ENCODE results near the gene CNTNAP2. TPM values are rescaled to one million over a fixed set of nuclear protein-coding genes. Genes with fewer than 3 reads are reported as not detected.

The CNTNAP2 gene
- total RNA-seq, 1 donor from 2014 or later = 4.2 TPM

- DNase-seq (ENCODE audit: low spot score in 2 of 2, unreplicated experiment in 2 of 2) = no peak
These were observed 715.3 kb downstream of the CNTNAP2 start for GRCh38 chr7:146831875-146832274.

GRCh38 chr7:146844405-146844804, 727.8 kb downstream of the CNTNAP2 start:
- no peak overlapping the region for H3K27ac Mint-ChIP-seq
- peaks cover 5% of the 10 kb centered on the region for H3K9me3 Mint-ChIP-seq
- H3K36me3 Mint-ChIP-seq = no peaks in the 10 kb centered on the region
- H3K27me3 Mint-ChIP-seq (ENCODE audit: low read depth) = no peaks in the 10 kb centered on the region
- no peaks in the 10 kb centered on the region for H3K4me1 Mint-ChIP-seq
- no peak for DNase-seq (ENCODE audit: low spot score in 2 of 2, unreplicated experiment in 2 of 2)
- TF ChIP-seq CTCF (IDR thresholded peaks at IDR 0.05; ENCODE audit: unreplicated experiment) = no peak
- no peak overlapping the region for H3K4me3 Mint-ChIP-seq

More at GRCh38 chr7:146831875-146832274, 715.3 kb downstream of the CNTNAP2 start:
- Mint-ChIP-seq H3K4me1 (no peaks in the 10 kb centered on the region), H3K36me3 (no peaks in the 10 kb centered on the region), H3K9me3 (peaks cover 2% of the 10 kb centered on the region), H3K27ac (no peak overlapping the region), H3K27me3 (ENCODE audit: low read depth) (no peaks in the 10 kb centered on the region), H3K4me3 (no peak overlapping the region)
- no peak for TF ChIP-seq CTCF (IDR thresholded peaks at IDR 0.05; ENCODE audit: unreplicated experiment)

- Mint-ChIP-seq H3K4me1 (peaks cover 7% of the 10 kb centered on the region), H3K27ac (no peak overlapping the region), H3K27me3 (ENCODE audit: low read depth) (peaks cover 6% of the 10 kb centered on the region)
These were observed 742.1 kb downstream of the CNTNAP2 start for GRCh38 chr7:146858690-146859089.

GRCh38 chr7:146861701-146862100, 745.1 kb downstream of the CNTNAP2 start:
- TF ChIP-seq CTCF (IDR thresholded peaks at IDR 0.05; ENCODE audit: unreplicated experiment) = no peak
- no peak for DNase-seq (ENCODE audit: low spot score in 2 of 2, unreplicated experiment in 2 of 2)
- no peaks in the 10 kb centered on the region for H3K27me3 Mint-ChIP-seq (ENCODE audit: low read depth)
- H3K4me1 Mint-ChIP-seq = peaks cover 7% of the 10 kb centered on the region
- H3K9me3 Mint-ChIP-seq = no peaks in the 10 kb centered on the region
- no peak overlapping the region for H3K27ac Mint-ChIP-seq
- no peak overlapping the region for H3K4me3 Mint-ChIP-seq
- no peaks in the 10 kb centered on the region for H3K36me3 Mint-ChIP-seq

More at GRCh38 chr7:146858690-146859089, 742.1 kb downstream of the CNTNAP2 start:
- H3K36me3 Mint-ChIP-seq = no peaks in the 10 kb centered on the region
- no peak overlapping the region for H3K4me3 Mint-ChIP-seq
- DNase-seq (ENCODE audit: low spot score in 2 of 2, unreplicated experiment in 2 of 2) = no peak
- H3K9me3 Mint-ChIP-seq = no peaks in the 10 kb centered on the region
- no peak for TF ChIP-seq CTCF (IDR thresholded peaks at IDR 0.05; ENCODE audit: unreplicated experiment)

GRCh38 chr7:146862415-146862814, 745.8 kb downstream of the CNTNAP2 start:
- DNase-seq (ENCODE audit: low spot score in 2 of 2, unreplicated experiment in 2 of 2) = no peak
- Mint-ChIP-seq H3K4me1 (peaks cover 7% of the 10 kb centered on the region), H3K27ac (no peak overlapping the region), H3K27me3 (ENCODE audit: low read depth) (no peaks in the 10 kb centered on the region), H3K36me3 (no peaks in the 10 kb centered on the region), H3K4me3 (no peak overlapping the region), H3K9me3 (no peaks in the 10 kb centered on the region)
- TF ChIP-seq CTCF (IDR thresholded peaks at IDR 0.05; ENCODE audit: unreplicated experiment) = no peak

GRCh38 chr7:146864644-146865043, 748.0 kb downstream of the CNTNAP2 start:
- Mint-ChIP-seq H3K4me1 (peaks cover 7% of the 10 kb centered on the region), H3K9me3 (peaks cover 14% of the 10 kb centered on the region), H3K4me3 (no peak overlapping the region), H3K27me3 (ENCODE audit: low read depth) (no peaks in the 10 kb centered on the region), H3K27ac (no peak overlapping the region), H3K36me3 (no peaks in the 10 kb centered on the region)
- no peak for DNase-seq (ENCODE audit: low spot score in 2 of 2, unreplicated experiment in 2 of 2)
- TF ChIP-seq CTCF (IDR thresholded peaks at IDR 0.05; ENCODE audit: unreplicated experiment) = no peak
